Esophagus squamous epithelium (tissue), 4 donors: Measurements from ENCODE around the gene DGKQ.

ENCODE experiments used
- POLR2A ChIP-seq, 4 donors: fragments of 450-650 bp; IDR thresholded peaks; one replicate each; pipeline ENCODE4 v1.6.1; 2017; ENCODE audit warnings: antibody characterized with exemption in 4 of 4, mild to moderate bottlenecking in 4 of 4, moderate library complexity in 3 of 4
- TF ChIP-seq, protein P1 (sequence below), 6 experiments: fragments of 450-650 bp in 4 of 6; fragments of 200-600 bp in 2 of 6; sonication (generic) in 2 of 6; IDR thresholded peaks; one replicate each; pipeline ENCODE4 v1.5.1; 2016 to 2019; ENCODE audit warnings: antibody characterized with exemption in 6 of 6, mild to moderate bottlenecking in 4 of 6, moderate library complexity in 4 of 6

DNA sequence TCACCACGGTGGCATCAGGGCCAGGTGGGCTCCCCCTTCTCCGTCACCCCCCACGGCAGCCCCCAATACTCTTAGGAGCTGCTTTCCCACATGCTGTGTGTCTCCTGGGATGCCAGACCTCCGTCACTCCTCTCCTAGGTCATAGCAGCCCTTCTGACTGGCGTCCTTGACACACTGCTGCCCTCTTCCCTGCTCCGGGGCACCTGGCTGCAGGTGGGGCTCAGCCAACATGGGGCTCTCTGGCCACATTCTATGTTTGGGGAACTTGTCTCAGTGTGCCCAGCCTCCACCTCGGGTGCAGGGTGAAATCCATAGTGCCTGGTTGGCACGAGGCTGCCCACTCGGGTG is 27.3 kb downstream of the DGKQ start:
- TF ChIP-seq, protein P1, sequence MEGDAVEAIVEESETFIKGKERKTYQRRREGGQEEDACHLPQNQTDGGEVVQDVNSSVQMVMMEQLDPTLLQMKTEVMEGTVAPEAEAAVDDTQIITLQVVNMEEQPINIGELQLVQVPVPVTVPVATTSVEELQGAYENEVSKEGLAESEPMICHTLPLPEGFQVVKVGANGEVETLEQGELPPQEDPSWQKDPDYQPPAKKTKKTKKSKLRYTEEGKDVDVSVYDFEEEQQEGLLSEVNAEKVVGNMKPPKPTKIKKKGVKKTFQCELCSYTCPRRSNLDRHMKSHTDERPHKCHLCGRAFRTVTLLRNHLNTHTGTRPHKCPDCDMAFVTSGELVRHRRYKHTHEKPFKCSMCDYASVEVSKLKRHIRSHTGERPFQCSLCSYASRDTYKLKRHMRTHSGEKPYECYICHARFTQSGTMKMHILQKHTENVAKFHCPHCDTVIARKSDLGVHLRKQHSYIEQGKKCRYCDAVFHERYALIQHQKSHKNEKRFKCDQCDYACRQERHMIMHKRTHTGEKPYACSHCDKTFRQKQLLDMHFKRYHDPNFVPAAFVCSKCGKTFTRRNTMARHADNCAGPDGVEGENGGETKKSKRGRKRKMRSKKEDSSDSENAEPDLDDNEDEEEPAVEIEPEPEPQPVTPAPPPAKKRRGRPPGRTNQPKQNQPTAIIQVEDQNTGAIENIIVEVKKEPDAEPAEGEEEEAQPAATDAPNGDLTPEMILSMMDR (IDR thresholded peaks at IDR 0.05), result no peak
- no peak for TF ChIP-seq POLR2A (IDR thresholded peaks at IDR 0.05)
